Measurements from ENCODE around the gene COL9A1.

DNA sequence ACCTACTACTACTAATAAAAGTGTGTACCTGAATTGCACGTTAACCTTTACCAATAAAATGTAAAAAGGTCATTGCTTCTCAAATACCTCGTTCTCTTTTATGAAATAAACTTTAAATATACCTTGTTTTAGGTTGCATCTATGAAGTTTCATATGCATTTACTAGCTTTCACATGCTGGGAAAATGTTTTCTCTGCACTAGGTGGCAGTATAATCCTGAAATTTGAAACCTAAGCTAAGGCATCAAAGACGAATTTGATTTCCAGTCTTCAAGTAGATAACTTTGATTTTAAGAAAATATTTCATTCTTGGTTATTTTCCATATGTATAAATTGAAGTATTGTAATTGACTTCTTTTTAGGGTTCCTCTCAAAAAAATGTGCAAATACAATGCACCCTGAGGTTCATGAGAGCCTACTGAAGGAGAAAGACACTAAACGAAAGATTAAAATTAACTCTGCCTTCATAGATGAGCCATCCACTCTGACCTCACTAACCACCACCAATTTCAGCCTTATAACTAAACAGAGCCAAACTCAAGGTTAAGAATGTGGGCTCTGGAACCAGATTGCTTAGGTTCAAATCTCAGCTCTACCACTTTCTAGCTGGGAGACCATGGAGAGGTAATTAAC, 7.3 kb upstream of the COL9A1 start:
- TF ChIP-seq, protein P1, sequence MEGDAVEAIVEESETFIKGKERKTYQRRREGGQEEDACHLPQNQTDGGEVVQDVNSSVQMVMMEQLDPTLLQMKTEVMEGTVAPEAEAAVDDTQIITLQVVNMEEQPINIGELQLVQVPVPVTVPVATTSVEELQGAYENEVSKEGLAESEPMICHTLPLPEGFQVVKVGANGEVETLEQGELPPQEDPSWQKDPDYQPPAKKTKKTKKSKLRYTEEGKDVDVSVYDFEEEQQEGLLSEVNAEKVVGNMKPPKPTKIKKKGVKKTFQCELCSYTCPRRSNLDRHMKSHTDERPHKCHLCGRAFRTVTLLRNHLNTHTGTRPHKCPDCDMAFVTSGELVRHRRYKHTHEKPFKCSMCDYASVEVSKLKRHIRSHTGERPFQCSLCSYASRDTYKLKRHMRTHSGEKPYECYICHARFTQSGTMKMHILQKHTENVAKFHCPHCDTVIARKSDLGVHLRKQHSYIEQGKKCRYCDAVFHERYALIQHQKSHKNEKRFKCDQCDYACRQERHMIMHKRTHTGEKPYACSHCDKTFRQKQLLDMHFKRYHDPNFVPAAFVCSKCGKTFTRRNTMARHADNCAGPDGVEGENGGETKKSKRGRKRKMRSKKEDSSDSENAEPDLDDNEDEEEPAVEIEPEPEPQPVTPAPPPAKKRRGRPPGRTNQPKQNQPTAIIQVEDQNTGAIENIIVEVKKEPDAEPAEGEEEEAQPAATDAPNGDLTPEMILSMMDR (IDR thresholded peaks at IDR 0.05): peak; percentile 71
- no peak for TF ChIP-seq HDAC2 (IDR thresholded peaks at IDR 0.05)
- no peak for TF ChIP-seq TP53 (CRISPR knock-in tag; IDR thresholded peaks at IDR 0.05)
- no peak for TF ChIP-seq ESRRA (IDR thresholded peaks at IDR 0.05; ENCODE audit: borderline replicate concordance, low read length)
- TF ChIP-seq, protein P2, sequence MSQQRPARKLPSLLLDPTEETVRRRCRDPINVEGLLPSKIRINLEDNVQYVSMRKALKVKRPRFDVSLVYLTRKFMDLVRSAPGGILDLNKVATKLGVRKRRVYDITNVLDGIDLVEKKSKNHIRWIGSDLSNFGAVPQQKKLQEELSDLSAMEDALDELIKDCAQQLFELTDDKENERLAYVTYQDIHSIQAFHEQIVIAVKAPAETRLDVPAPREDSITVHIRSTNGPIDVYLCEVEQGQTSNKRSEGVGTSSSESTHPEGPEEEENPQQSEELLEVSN (IDR thresholded peaks at IDR 0.05; ENCODE audit: borderline replicate concordance, low read depth): no peak
- TF ChIP-seq RNF2 (IDR thresholded peaks at IDR 0.05; ENCODE audit: borderline replicate concordance, low read depth): no peak
- TF ChIP-seq, protein P3, sequence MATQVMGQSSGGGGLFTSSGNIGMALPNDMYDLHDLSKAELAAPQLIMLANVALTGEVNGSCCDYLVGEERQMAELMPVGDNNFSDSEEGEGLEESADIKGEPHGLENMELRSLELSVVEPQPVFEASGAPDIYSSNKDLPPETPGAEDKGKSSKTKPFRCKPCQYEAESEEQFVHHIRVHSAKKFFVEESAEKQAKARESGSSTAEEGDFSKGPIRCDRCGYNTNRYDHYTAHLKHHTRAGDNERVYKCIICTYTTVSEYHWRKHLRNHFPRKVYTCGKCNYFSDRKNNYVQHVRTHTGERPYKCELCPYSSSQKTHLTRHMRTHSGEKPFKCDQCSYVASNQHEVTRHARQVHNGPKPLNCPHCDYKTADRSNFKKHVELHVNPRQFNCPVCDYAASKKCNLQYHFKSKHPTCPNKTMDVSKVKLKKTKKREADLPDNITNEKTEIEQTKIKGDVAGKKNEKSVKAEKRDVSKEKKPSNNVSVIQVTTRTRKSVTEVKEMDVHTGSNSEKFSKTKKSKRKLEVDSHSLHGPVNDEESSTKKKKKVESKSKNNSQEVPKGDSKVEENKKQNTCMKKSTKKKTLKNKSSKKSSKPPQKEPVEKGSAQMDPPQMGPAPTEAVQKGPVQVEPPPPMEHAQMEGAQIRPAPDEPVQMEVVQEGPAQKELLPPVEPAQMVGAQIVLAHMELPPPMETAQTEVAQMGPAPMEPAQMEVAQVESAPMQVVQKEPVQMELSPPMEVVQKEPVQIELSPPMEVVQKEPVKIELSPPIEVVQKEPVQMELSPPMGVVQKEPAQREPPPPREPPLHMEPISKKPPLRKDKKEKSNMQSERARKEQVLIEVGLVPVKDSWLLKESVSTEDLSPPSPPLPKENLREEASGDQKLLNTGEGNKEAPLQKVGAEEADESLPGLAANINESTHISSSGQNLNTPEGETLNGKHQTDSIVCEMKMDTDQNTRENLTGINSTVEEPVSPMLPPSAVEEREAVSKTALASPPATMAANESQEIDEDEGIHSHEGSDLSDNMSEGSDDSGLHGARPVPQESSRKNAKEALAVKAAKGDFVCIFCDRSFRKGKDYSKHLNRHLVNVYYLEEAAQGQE (IDR thresholded peaks at IDR 0.05): no peak
- no peak for TF ChIP-seq NR3C1 (IDR thresholded peaks at IDR 0.05)
- peak; percentile 76 to 79 for TF ChIP-seq RAD21 (conservative IDR thresholded peaks at IDR 0.05 in 1 of 2, IDR thresholded peaks at IDR 0.05 in 1 of 2)
